ENCODE data around the gene SPINT2. TPM values are rescaled to one million over a fixed set of nuclear protein-coding genes. Genes with fewer than 3 reads are reported as not detected.

The SPINT2 gene
- total RNA-seq, 1 donor from 2014 or later: 6.8 TPM

DNA sequence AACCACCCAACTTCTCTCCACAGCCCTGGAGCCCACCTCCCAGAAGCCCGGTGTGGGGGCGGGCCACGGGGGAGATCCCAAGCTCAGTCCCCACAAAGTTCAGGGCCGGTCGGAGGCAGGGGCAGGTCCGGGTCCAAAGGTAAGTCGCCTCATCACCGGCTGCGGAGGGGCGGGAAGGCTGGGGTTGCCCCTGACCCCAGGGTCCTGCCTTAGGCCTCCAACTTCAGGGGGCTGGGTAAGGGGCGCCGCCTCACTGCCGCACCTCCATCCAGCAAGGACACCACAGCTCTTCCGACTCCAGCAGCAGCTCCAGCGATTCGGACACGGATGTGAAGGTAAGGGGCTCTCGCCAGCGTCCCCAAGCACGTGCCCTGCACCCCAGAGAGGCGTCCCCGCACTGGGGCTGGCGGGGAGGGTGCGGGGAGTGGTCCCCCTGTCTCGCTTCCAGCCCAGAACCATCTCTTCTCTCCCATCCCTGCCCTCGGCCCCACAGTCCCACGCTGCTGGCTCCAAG lies 40.0 kb downstream of the SPINT2 start:
- TF ChIP-seq, protein P1, sequence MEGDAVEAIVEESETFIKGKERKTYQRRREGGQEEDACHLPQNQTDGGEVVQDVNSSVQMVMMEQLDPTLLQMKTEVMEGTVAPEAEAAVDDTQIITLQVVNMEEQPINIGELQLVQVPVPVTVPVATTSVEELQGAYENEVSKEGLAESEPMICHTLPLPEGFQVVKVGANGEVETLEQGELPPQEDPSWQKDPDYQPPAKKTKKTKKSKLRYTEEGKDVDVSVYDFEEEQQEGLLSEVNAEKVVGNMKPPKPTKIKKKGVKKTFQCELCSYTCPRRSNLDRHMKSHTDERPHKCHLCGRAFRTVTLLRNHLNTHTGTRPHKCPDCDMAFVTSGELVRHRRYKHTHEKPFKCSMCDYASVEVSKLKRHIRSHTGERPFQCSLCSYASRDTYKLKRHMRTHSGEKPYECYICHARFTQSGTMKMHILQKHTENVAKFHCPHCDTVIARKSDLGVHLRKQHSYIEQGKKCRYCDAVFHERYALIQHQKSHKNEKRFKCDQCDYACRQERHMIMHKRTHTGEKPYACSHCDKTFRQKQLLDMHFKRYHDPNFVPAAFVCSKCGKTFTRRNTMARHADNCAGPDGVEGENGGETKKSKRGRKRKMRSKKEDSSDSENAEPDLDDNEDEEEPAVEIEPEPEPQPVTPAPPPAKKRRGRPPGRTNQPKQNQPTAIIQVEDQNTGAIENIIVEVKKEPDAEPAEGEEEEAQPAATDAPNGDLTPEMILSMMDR (IDR thresholded peaks at IDR 0.05; ENCODE audit: borderline replicate concordance): no peak
- H3K27me3 ChIP-seq (ENCODE audit: low read depth): no peaks in the 10 kb centered on the region
- DNase-seq: no peak
- H3K4me1 ChIP-seq: peaks cover 13% of the 10 kb centered on the region
- peak overlapping the region; percentile 63 for H3K27ac ChIP-seq (replicated peaks)
- intact Hi-C loops (cut with micrococcal nuclease): no loop called here
- no peaks in the 10 kb centered on the region for H3K9me3 ChIP-seq (replicated peaks)
- peak overlapping the region; percentile 51 for H3K4me3 ChIP-seq
- peaks cover 42% of the 10 kb centered on the region for H3K36me3 ChIP-seq

DNA sequence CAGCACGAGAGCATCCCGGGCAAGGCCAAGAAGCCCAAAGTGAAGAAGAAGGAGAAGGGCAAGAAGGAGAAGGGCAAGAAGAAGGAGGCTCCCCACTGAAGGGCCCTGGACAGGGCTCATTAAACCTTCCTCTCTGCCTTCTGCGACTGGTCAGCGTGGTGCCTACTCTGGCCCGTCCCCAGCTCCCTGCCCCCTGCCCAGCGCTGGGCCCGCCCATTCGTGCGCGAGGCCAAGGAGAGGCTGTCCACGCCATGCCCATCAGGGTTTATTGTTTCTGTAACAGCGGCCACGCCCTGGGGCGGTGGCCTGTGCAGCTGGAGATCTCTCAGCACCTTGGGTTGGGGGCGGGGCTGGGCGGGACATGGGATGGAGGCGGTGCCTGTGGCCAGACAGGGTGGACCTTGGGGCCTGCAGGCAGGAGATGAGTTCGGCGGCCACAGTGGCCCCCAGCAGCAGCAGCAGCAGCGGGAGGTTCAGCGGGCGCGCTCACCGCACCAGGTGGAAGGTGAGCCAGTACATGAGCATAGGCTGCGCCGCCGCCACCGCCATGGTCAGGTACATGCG lies 40.6 kb downstream of the SPINT2 start:
- Histone ChIP-seq H3K9me3 (replicated peaks) (no peaks in the 10 kb centered on the region), H3K36me3 (peaks cover 44% of the 10 kb centered on the region), H3K4me3 (peak overlapping the region; percentile 51), H3K4me1 (peaks cover 13% of the 10 kb centered on the region), H3K27ac (replicated peaks) (peak overlapping the region; percentile 63), H3K27me3 (ENCODE audit: low read depth) (no peaks in the 10 kb centered on the region)
- DNase-seq: peak; percentile 55
- intact Hi-C loops (cut with micrococcal nuclease): no loop called here
- TF ChIP-seq, protein P1 (IDR thresholded peaks at IDR 0.05; ENCODE audit: borderline replicate concordance): no peak

DNA sequence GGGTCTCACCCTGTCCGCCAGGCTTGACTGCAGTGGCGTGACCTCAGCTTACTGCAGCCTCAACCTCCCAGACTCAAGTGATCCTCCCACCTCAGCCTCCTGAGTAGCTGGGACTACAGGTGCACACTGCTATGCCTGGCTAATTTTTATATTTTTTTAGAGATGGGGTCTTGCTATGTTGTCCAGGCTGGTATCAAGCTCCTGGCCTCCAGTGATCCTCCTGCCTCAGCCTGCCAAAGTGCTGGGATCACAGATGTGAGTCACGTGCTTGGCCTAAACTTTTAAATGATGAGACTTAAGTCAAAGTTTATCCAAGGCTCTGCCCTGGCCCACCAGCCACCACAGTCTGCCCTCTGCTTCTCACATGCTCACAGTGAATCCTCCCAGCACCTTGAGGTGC lies 41.9 kb downstream of the SPINT2 start:
- Histone ChIP-seq H3K36me3 (peaks cover 44% of the 10 kb centered on the region), H3K27me3 (ENCODE audit: low read depth) (no peaks in the 10 kb centered on the region), H3K9me3 (replicated peaks) (no peaks in the 10 kb centered on the region), H3K4me3 (no peak overlapping the region), H3K4me1 (peaks cover 13% of the 10 kb centered on the region), H3K27ac (replicated peaks) (no peak overlapping the region)
- no peak for DNase-seq
- intact Hi-C loops (cut with micrococcal nuclease): no loop called here
- TF ChIP-seq, protein P1 (IDR thresholded peaks at IDR 0.05; ENCODE audit: borderline replicate concordance): no peak

DNA sequence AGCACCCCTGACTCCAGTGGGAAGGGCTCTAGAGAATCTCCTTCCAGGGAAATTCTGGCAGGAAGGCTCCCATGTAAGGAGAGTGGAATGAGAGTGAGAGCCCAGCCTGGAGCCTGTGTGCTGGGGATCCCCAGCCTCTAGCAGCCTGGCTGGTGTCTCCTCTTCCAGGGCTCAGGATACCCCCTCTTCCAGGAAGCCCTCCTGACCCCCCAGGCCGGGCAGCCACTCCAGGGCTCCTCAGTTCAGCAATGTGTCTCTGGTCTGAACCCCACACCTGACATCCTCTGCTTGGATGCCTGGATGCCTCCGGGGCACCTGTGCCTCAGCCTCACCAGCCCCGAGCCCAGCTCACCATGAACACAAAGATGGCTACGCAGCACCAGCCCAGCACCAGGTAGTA lies 42.7 kb downstream of the SPINT2 start:
- H3K27ac ChIP-seq (replicated peaks): no peak overlapping the region
- peaks cover 44% of the 10 kb centered on the region for H3K36me3 ChIP-seq
- intact Hi-C loops (cut with micrococcal nuclease): no loop called here
- no peaks in the 10 kb centered on the region for H3K9me3 ChIP-seq (replicated peaks)
- TF ChIP-seq, protein P1 (IDR thresholded peaks at IDR 0.05; ENCODE audit: borderline replicate concordance): no peak
- DNase-seq: no peak
- H3K27me3 ChIP-seq (ENCODE audit: low read depth): no peaks in the 10 kb centered on the region
- no peak overlapping the region for H3K4me3 ChIP-seq
- H3K4me1 ChIP-seq: peaks cover 13% of the 10 kb centered on the region

DNA sequence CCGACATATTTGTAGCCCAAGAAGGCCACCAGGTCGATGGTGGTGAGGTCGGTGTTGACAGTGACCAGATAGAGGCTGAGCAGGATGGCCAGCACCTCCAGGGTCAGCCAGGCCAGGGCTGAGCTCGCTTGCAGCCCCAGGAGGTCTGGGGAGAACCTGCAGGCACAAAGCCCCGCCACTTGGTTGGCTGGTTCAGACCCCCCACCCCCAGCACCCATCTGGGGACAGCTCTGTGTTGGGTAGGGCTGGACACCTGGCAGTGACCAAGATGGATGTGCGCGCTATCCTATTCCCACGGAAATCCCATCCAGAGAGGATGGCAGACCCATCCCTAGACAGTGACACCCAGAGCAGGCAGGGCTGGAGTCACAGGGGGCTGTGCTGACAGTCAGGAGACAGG lies 43.2 kb downstream of the SPINT2 start:
- no peak overlapping the region for H3K4me3 ChIP-seq
- intact Hi-C loops (cut with micrococcal nuclease): no loop called here
- H3K4me1 ChIP-seq: peaks cover 13% of the 10 kb centered on the region
- H3K27ac ChIP-seq (replicated peaks): no peak overlapping the region
- no peaks in the 10 kb centered on the region for H3K27me3 ChIP-seq (ENCODE audit: low read depth)
- no peak for DNase-seq
- TF ChIP-seq, protein P1 (IDR thresholded peaks at IDR 0.05; ENCODE audit: borderline replicate concordance): no peak
- peaks cover 44% of the 10 kb centered on the region for H3K36me3 ChIP-seq
- H3K9me3 ChIP-seq (replicated peaks): no peaks in the 10 kb centered on the region

Measured in left ventricle myocardium inferior (tissue), 1 donor.